Gastrocnemius medialis (tissue), 4 donors: ENCODE measurements around the gene KLHL26. TPM values are rescaled to one million over a fixed set of nuclear protein-coding genes. Genes with fewer than 3 reads are reported as not detected.

Experiments used
- ATAC-seq, 2 donors: fragments of 150-250 bp; one replicate each; pipeline ENCODE4 v1.9.1; 2016
- DNase-seq, 2 donors: peaks; one replicate each; pipeline ENCODE4 v3.0.0-alpha.2; 2019
- H3K27ac ChIP-seq, 4 donors: fragments of 200-600 bp; sonication (generic); 1 replicate in 1 of 4; 2 replicates in 3 of 4; pipeline ENCODE4 v1.5.1; 2016 to 2018; ENCODE audit warnings: mild to moderate bottlenecking in 2 of 4, moderate library complexity in 1 of 4
- H3K27me3 ChIP-seq, 3 donors: fragments of 200-600 bp; sonication (generic) in 2 of 3; 1 replicate in 1 of 3; 2 replicates in 2 of 3; pipeline versions ENCODE4 v1.5.1 to v1.6.0; 2016 to 2019; ENCODE audit warnings: mild to moderate bottlenecking in 1 of 3, moderate library complexity in 1 of 3
- H3K36me3 ChIP-seq, 2 donors: fragments of 200-600 bp; sonication (generic) in 1 of 2; one replicate each; pipeline ENCODE4 v1.5.1; 2017 to 2018
- H3K4me1 ChIP-seq, 2 donors: fragments of 200-600 bp; sonication (generic) in 1 of 2; one replicate each; pipeline ENCODE4 v1.5.1; 2016 to 2017; ENCODE audit warnings: mild to moderate bottlenecking in 2 of 2
- H3K4me3 ChIP-seq, 4 donors: fragments of 200-600 bp; sonication (generic) in 3 of 4; 1 replicate in 1 of 4; 2 replicates in 3 of 4; pipeline ENCODE4 v1.5.1; 2016 to 2019; ENCODE audit warnings: mild to moderate bottlenecking in 2 of 4
- H3K9me3 ChIP-seq, 3 donors: fragments of 200-600 bp; sonication (generic) in 2 of 3; 1 replicate in 1 of 3; 2 replicates in 2 of 3; pipeline ENCODE4 v1.5.1; 2016 to 2019
- POLR2A ChIP-seq, 2 donors: fragments of 450-650 bp; IDR thresholded peaks; one replicate each; pipeline ENCODE4 v1.6.1; 2017; ENCODE audit warnings: antibody characterized with exemption in 2 of 2, mild to moderate bottlenecking in 2 of 2, moderate library complexity in 2 of 2
- in situ Hi-C, 4 donors: fragments of 200-750 bp; cut with MboI; loops; one replicate each; pipeline versions ENCODE4 v1.15.0 to v1.8.0; 2017; ENCODE audit warnings: low sequenced_read_pairs in 4 of 4
- intact Hi-C: fragments of 100-400 bp; cut with DNase I; formaldehyde crosslinking; loops from one replicate; pipeline ENCODE4 v1.15.1; 2023; ENCODE audit warnings: low total_unique reads
- total RNA-seq, 4 donors: library from RNA; depleted of rRNA; stranded (reverse); fragments of >200 nt; gene quantifications; one replicate each; pipeline versions ENCODE4 v1.1.0 to v1.2.3, GENCODE V29; 2016
- TF ChIP-seq, protein P1 (sequence below), 5 experiments: fragments of 450-650 bp in 3 of 5; fragments of 200-600 bp in 2 of 5; sonication (generic) in 2 of 5; IDR thresholded peaks in 4 of 5; conservative IDR thresholded peaks in 1 of 5; 1 replicate in 4 of 5; 2 replicates in 1 of 5; pipeline ENCODE4 v1.5.1; 2016 to 2019; ENCODE audit warnings: antibody characterized with exemption in 5 of 5, mild to moderate bottlenecking in 3 of 5, moderate library complexity in 3 of 5

KLHL26 gene
- total RNA-seq, 4 donors from 2014 or later = 5.2 to 12.0 (median 7.3) TPM

DNA sequence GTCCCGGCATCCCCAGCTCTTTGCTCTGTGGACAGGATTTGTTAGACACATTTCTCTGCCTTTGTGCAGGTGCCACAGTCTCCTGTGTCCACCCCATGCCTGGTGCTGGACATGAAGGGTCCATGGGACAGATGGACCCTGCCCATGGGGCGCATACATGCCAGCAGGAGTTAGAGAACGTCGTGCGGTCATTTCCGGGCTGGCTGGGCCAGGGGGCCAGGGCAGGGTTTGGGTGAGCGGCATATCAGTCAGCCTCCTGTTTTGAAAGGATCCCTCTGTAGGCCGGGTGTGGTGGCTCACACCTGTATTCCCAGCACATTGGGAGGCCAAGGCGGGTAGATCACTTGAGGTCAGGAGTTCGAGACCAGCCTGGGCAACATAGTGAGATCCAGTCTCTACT lies 11.0 kb downstream of the KLHL26 start:
- intact Hi-C loops (no loop called here), in situ Hi-C loops (no loop called here)
- ATAC-seq = no peak
- TF ChIP-seq POLR2A (IDR thresholded peaks at IDR 0.05) = no peak
- TF ChIP-seq, protein P1, sequence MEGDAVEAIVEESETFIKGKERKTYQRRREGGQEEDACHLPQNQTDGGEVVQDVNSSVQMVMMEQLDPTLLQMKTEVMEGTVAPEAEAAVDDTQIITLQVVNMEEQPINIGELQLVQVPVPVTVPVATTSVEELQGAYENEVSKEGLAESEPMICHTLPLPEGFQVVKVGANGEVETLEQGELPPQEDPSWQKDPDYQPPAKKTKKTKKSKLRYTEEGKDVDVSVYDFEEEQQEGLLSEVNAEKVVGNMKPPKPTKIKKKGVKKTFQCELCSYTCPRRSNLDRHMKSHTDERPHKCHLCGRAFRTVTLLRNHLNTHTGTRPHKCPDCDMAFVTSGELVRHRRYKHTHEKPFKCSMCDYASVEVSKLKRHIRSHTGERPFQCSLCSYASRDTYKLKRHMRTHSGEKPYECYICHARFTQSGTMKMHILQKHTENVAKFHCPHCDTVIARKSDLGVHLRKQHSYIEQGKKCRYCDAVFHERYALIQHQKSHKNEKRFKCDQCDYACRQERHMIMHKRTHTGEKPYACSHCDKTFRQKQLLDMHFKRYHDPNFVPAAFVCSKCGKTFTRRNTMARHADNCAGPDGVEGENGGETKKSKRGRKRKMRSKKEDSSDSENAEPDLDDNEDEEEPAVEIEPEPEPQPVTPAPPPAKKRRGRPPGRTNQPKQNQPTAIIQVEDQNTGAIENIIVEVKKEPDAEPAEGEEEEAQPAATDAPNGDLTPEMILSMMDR (IDR thresholded peaks at IDR 0.05 in 4 of 5, conservative IDR thresholded peaks at IDR 0.05 in 1 of 5) = no peak
- H3K4me1 ChIP-seq = peaks cover 53 to 55% of the 10 kb centered on the region in 2 donors
- H3K27ac ChIP-seq = peak overlapping the region; percentile 71 to 82 (median 78)
- DNase-seq = no peak
- no peaks in the 10 kb centered on the region for H3K27me3 ChIP-seq
- no peaks in the 10 kb centered on the region for H3K9me3 ChIP-seq
- no peak overlapping the region for H3K4me3 ChIP-seq
- no peaks in the 10 kb centered on the region for H3K36me3 ChIP-seq

DNA sequence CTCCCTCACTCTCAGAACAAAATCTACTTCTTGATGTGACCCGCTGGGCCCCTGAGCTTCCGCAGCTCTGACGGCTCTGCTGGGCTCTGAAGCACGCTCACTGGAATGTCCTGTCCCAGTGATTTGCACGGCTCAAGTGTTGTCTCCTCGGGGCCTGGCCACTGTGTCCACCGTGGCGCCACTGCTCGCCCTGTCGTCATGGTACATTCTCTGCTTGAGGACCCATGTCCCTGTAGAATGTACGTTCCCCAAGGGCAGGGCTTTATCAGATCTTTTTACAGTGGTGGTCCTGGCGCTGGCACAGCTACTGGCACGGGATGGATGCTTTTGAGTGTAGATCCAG lies 12.1 kb downstream of the KLHL26 start:
- ATAC-seq (peak; percentile 64 to 66), DNase-seq (peak; percentile 42 to 74)
- Histone ChIP-seq H3K36me3 (no peaks in the 10 kb centered on the region), H3K4me3 (peak overlapping the region; percentile 12 to 47 (median 36)), H3K4me1 (peaks cover 53 to 55% of the 10 kb centered on the region in 2 donors), H3K27me3 (no peaks in the 10 kb centered on the region), H3K9me3 (no peaks in the 10 kb centered on the region), H3K27ac (peak overlapping the region; percentile 71 to 82 (median 78))
- in situ Hi-C loops (no loop called here), intact Hi-C loops (no loop called here)
- no peak for TF ChIP-seq POLR2A (IDR thresholded peaks at IDR 0.05)
- TF ChIP-seq, protein P1 (IDR thresholded peaks at IDR 0.05 in 4 of 5, conservative IDR thresholded peaks at IDR 0.05 in 1 of 5) = no peak

DNA sequence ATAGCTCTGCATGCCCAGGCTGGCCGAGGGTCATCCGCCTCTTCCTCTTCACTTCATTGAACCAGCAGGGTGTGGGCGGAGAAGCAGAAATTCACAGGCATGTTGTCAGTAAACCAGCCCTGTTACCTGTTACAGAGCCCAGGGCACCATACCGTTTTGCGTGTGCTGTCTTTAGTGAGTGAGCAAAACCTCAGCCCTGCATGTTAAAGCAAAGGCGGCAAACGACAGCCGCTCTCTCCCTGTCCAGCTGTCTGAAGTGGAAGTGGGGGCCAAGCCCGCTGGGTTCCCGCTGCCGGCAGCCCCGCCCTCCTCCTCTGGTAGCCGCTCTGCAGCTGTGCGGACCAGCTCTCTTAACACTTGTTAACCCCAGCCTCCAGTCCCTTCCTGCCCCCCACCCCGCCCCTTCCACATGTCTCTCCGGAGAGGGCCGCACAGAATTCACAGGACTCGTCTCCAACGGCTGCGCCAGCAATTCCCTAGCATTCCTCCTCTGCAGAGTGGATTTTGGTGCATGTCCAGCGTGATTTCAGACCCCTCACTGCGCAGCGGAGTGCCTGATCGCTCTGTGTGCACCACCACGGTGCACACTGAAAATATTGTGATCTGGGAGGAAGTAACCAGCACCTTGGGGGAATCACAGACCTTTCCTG lies 12.7 kb downstream of the KLHL26 start:
- in situ Hi-C loops = no loop called here
- TF ChIP-seq, protein P1 (IDR thresholded peaks at IDR 0.05 in 4 of 5, conservative IDR thresholded peaks at IDR 0.05 in 1 of 5) = no peak
- peak in 1 of 2 donors; percentile 4 for TF ChIP-seq POLR2A (IDR thresholded peaks at IDR 0.05)
- DNase-seq = peak; percentile 55 to 81
- ATAC-seq = peak; percentile 35 to 63
- no peaks in the 10 kb centered on the region for H3K9me3 ChIP-seq
- peaks cover 53 to 55% of the 10 kb centered on the region in 2 donors for H3K4me1 ChIP-seq
- H3K36me3 ChIP-seq = no peaks in the 10 kb centered on the region
- peak overlapping the region; percentile 12 to 47 (median 36) for H3K4me3 ChIP-seq
- no peaks in the 10 kb centered on the region for H3K27me3 ChIP-seq
- intact Hi-C loops = no loop called here
- peak overlapping the region; percentile 71 to 82 (median 78) for H3K27ac ChIP-seq

DNA sequence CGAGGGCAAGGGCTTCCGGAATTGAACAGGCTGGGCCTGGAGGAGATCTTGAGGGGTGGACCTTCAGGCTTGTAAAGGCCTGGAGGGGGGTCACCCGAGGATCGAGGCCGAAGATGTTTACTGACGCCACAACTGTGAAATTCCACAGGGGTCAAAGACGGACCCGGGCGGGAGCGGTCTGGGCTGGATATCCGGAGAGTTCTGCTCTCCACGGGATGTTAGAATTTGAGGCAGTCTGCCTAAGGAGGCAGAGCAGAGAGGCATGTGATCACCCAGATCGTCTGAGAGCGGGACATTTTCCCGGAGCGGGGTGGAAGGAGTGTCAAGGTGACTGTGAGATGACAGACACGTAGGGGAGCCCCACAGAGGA lies 13.2 kb downstream of the KLHL26 start:
- ATAC-seq (peak; percentile 68 to 78), DNase-seq (peak; percentile 25 to 68)
- H3K4me1 ChIP-seq = peaks cover 51% of the 10 kb centered on the region in 2 donors
- intact Hi-C loops (no loop called here), in situ Hi-C loops (no loop called here)
- H3K9me3 ChIP-seq = no peaks in the 10 kb centered on the region
- TF ChIP-seq, protein P1 (IDR thresholded peaks at IDR 0.05 in 4 of 5, conservative IDR thresholded peaks at IDR 0.05 in 1 of 5) = no peak
- TF ChIP-seq POLR2A (IDR thresholded peaks at IDR 0.05) = no peak
- peak overlapping the region; percentile 12 to 47 (median 36) for H3K4me3 ChIP-seq
- peak overlapping the region; percentile 71 to 82 (median 78) for H3K27ac ChIP-seq
- H3K36me3 ChIP-seq = no peaks in the 10 kb centered on the region
- no peaks in the 10 kb centered on the region for H3K27me3 ChIP-seq
